Activated CD4-positive, CD25-positive, alpha-beta regulatory T cell treated with anti-CD3 and anti-CD28 coated beads, Interleukin-2, amount 50 U/mL, for 72 hours (primary cell): ENCODE results near the gene SLC40A1.
"Not testable (repeated sequence)": the region's sequence is repeated elsewhere in the genome, so short reads cannot be mapped to it uniquely, and the experiment has no call there.

ENCODE experiments used
- DNase-seq: peaks from one replicate; pipeline ENCODE4 v3.0.0; 2021

SLC40A1 gene

DNA sequence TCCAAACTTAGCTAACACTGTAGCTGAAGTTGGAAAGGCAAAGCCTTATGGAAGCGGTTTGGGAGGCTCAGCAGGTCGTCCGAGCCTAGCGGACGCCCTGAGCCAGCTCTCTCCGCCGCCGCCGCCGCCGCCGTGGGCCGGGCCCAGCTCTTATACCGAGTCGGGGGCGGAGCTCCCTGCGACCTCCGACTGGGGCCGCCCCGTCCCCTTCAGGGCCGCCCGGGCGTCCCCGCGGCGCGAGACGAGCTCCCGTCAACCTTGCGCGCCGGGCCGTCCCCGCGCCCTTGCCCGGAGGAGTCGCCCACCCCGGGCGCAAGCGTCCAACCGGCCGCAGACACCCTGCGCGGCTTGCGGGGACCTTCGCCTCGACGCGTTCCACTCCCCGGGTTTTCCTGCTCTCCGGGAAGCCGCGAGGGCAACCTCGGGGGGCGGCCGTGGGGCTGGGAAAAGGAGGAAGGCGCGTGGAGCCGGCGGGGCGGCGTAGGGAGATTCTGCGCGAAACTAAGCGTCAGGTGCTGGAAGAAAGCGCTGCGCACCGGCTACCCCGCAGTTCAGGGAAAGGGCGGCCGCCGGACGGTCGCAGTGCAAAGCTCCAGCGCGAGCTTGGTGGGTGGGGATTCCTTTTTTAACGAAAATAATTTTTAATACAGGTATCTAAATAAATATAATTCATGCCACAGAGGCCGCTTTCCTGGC is at the start of gene SLC40A1:
Gene SLC40A1 (minus strand): TSS at position 129 of the 696 bp plus-strand sequence. CDS start 326 bp downstream, outside the sequence.
- peak; percentile 54 for DNase-seq

DNA sequence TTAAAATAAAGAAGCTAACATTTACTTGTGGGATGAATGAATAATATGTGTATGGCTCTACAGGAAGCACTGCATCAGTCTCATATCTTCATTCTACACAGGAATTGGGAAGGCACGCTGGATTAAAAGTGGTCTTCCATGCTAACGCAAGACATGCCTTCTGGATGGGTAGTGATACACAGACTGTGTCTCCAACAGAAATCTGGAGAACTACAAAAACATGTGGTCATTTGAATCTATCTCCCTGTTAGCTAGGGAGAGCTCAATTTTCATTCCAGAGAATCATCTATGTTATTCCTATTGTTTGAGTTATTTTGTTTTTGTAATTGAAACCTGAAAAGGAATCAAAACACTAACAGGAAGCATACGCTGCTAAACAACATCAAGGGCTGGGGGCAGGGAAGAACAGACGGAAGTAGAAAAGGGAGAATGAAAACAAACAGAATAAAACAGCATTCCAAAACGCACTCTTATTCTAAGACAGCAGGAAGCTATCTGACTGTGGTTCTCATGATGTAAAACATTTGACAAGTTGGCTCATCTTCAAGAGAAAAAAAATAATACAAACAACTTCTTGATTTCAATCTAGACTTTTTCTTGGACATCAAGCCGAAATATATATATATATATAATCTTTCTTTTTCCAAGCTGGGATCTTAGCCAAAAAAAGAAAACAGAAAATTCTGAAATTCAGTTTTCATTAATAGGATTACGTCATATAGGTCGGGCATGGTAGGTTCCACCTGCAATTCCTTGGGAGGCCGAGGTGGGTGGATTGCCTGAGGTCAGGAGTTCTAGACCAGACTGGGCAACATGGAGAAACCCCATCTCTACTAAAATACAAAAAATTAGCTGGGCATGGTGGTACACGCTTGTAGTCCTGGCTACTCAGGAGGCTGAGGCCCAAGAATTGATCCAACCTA is 49.2 kb upstream of the SLC40A1 start:
- no peak for DNase-seq

GRCh38 chr2:189628817-189629530 is 48.4 kb upstream of the SLC40A1 start:
- no peak for DNase-seq

DNA sequence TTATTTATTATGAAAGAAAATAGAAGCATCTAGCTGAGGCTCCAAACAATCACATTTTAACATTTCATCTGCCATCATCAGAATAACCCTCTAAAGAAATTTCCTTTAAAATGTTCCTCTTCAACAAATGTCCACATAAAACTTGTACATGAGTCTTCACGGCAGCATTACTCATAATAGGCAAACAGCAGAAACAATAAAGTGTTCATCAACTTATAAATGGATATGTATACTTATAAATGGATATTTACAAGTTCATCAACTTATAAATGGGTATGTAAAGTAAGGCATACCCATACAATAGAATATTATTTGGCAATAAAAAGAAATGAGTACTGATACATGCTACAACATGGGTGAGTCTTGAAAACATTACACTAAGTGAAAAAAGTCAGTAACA is 47.2 kb upstream of the SLC40A1 start:
- DNase-seq: no peak

DNA sequence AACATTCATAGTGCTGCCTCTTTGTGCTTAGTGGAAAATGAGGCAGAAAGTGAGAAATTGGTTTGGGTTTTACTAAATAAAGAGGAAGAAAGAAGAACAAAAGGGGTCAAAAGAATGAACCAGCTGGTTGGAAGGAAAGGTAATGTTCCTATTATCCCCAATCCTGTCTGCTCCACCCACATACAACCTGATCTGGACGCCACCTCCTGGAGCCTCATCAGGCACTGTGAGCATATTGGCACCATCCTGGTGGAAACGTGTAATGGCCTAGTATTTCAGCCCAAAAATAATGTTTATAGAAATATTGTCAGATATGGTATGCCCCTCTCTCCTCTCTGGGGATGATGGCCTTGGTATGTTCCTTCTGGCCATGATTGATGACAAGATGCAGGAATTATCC is 45.0 kb upstream of the SLC40A1 start:
- no peak for DNase-seq

DNA sequence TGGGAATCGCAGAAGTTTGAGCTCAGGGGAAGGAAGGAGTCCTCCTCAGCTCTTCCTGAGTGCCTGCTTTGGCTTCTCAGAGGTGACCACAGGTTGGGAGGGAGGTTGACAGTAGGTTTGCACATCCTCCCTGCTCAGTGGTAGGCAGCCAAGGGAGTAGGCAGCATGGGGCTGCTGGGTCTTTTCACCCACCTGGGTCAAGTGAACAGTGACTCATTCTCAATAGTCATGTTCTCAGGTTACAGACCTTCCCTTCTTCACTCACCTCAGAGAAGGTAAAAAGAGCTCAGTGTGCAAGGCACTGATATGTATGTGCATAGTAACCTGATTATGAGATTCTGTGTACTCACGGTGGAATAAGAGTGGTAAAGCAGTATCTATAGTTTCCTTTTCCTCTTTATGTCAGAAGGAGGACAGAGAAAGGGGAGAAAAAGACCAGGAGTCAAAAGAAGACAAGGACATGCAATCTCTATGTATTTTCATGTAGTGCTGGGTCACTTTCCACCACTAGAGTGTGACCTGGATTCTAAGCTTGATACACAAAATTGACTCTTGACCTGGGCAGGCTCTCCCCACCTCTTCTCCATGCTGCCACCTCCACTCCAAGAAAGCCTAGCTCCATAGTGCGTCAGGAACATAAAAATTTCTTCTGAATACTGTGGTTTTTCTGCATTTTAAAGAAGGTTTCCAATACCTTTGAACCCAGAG is 44.2 kb upstream of the SLC40A1 start:
- DNase-seq: no peak

DNA sequence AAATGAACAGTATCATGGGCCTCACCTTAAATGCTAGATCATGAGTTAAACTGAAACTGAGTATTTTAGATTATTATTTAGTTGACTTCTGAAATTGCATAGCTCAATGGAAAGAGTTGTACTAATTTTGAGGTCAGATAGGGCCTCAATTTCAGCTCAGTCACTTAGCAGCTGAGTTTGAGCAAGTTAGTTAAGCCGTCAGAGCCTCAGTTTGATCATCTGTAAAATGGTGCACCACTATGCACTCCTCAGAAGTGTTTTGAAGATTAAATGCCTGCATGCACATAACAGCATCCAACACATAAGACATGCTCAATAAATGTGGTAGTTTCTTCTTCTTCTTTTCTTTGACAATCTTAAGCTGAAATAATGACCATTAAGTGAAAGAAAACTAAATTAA is 42.5 kb upstream of the SLC40A1 start:
- no peak for DNase-seq

GRCh38 chr2:189621781-189622180 is 41.2 kb upstream of the SLC40A1 start:
- no peak for DNase-seq

- DNase-seq: no peak
These were observed 37.6 kb upstream of the SLC40A1 start for GRCh38 chr2:189618197-189618596.

DNA sequence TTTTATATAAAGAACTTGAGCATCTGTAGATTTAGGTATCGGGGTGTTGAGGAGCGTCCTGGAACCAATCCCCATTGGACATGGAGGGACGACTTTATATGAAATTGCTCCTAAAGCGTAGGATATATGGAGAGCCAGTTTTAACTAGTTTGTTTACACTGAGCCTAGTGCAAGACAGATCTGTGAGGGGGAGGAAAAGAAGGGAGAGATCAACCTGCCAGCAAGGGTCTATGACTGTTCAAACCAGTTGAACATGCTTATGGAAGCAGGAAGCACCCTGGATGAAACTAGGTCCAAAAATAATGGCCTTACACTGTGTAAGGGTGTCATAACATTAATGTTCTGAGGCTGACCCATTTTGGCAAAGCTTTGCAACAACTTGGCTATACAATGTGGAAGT is 34.0 kb upstream of the SLC40A1 start:
- DNase-seq: no peak

DNA sequence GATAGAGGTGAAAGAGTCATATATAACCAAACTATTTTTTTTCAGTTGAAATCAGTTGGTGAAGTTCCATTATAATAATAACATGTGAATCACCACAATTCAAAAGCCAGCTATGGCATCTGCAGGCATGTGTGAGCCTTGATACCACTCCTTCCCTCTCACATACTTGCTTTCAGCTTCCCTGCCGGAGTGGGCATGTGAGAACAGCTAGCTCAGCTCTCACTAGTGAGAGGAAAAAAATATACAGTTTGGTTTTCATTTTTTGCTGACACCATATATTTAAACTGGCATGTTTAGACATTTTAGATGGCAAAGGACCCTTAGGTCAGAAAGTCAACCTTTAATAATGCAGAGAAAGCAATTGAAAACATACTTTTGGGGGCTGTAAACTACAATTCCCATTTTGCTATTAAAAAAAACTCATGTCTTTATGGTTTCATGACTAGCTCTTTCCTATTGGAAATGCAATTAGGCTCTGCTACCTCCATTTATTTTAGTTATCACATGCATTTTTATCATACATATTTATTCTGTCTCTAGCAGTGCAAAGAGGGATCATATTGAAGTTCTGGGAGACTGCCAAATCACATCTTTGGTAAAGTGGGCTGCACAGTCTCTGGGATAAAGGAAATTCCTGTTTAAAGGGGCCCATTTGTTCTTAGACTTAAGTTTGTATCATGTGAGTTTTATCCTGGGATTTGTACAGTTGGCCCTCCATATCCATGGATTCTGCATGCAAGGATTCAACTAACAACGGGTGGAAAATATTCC is 33.2 kb upstream of the SLC40A1 start:
- no peak for DNase-seq

DNA sequence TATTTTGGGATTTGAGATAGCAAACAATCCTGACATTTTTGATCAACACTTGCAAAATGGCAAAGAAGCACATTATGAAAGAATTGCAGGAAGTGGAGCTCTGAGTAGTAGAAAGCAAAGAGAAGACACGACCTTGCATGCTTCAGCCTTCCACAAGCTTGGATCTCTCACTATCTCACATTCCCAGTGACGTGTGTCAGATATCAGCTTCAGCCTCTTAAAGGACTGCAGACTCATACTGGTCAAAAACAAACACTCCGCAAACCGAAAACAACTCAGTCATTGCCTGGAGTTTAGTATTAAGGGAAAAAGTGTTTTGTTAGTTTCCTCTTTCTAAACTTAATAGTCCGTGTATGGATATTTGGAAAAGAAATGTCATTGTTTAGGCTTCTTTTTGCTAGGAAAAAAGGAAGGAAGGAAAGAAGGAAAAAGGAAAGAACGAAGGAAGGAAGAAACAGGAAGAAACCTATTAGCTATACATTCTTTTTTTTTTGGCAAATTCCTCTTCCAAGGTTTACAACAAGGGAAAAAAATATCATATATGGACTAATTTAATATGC is 32.6 kb upstream of the SLC40A1 start:
- DNase-seq: no peak

DNA sequence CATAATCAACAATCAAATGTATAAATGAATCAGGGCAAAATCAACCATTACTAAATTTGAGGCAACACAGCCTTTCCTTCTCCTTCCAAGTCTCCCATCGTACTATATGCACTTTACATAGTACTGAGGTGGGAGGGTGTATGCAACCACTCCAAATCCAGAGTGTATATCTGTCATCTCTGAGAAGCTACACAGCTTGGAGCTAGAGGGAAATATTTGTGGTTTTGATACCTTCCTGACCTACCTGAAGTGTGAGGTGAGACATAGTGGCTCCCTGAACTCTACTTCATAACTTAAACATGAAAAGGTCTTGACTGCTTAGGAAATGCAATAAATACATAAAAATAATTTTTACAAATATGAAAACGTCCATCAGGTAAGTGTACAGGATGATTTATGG is 30.1 kb upstream of the SLC40A1 start:
- DNase-seq: no peak

- DNase-seq: no peak
These were observed 29.3 kb upstream of the SLC40A1 start for GRCh38 chr2:189609853-189610252.

DNA sequence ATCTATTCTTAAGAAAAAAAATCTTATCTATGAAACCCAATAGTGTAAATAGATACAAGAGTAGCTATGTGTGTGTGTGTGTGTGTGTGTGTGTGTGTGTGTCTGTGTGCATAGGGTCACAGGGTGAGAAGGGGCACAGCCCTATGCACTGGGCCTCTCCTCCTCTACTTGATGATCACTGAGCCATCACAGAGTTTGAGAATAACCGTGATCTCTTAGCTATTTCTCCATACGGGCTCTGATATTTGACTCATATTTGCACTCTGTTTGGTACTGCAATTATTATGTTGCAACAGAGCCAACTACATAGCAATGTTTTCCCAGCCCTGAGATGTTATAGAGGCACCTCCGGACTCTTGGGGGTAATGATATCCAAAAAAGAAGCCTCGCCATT is 28.8 kb upstream of the SLC40A1 start:
- no peak for DNase-seq

DNA sequence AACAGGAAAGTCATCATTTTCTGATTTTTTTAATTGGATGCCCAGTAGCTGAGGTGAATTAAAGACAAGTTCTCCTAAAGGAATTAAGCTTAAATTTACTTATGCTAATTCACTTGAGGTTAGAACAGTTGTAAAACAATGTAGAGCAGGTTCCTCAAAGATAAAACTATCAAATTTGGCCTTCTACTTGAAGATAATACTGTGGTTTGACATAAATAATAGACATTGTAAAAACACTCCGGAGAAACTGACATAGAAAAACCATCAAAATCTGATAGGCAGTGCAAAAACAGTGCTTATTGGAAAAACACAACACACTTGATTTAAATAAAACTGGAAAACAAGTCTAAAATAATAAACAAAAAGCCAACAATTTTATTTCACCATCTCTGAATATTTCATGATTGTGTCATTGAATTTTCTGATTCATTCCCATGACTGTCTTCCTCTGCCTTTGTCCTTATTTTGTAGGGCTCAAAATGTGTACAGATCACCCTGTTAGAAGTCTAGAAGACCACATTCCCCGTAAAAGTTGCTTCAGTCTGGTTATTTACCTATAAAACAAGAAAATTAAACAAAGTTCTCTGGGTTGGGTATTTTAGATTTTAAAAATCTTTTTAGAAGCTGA is 28.3 kb upstream of the SLC40A1 start:
- DNase-seq: no peak

- DNase-seq: no peak
These were observed 27.6 kb upstream of the SLC40A1 start for GRCh38 chr2:189608170-189608569.

GRCh38 chr2:189602233-189602632 is 21.6 kb upstream of the SLC40A1 start:
- DNase-seq: no peak

DNA sequence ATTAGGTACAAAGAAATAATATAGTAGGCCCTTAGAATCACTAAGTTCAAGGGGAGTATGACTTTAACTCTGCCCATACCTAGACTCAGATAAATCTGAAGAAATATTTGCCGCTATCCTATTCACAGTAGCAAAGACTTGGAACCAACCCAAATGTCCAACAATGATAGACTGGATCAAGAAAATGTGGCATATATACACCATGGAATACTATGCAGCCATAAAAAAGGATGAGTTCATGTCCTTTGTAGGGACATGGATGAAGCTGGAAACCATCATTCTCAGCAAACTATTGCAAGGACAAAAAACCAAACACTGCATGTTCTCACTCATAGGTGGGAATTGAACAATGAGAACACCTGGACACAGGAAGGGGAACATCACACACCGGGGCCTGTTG is 21.1 kb upstream of the SLC40A1 start:
- DNase-seq: not testable (repeated sequence)

DNA sequence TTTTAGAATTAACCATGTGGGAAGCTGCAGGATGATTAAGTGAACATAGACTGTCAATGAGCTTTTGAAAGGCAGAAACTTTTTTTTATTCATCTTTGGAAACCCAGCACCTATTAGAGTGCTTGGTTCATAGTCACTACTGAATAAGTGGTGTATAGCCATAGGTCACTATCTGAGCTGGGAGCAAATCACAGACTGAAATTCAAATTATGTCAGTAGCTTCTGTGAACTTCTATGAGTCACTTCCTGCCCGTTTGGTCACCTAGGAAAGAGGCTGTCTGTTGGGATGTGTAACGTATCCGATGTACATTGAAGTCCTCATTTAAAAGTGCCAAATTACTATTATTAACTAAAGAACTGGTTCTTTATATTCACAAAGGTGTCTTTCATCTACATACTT is 20.5 kb upstream of the SLC40A1 start:
- DNase-seq: no peak

DNA sequence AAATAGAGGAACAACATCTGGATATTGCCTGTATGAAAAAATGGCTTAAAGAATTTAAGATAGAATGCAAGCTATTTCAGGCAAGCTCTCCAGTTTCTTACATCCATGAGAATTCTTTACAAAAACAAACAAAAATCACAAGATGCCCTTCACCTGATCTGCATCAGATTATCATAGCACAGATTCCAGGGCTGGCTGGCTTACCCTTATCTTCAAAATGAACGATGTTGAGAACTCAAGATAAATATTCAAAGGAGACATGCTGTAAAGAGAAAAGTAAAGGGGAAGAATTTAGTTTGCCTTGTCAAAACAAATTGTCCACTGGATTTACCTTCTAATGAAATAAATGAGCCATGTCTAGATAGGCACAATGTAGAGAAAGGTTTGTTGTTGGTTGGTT is 18.7 kb upstream of the SLC40A1 start:
- DNase-seq: no peak
